HepG2 (cell line): Measurements from ENCODE around the gene OR2V2. TPM values are rescaled to one million over a fixed set of nuclear protein-coding genes. Genes with fewer than 3 reads are reported as not detected.

ENCODE experiments used
- AKAP8 ChIP-seq: sonication (generic); formaldehyde crosslinking; IDR thresholded peaks from 2 replicates; pipeline ENCODE4 v1.5.1; 2020; ENCODE audit warnings: mild to moderate bottlenecking, missing genetic modification reagents
- GRHL1 ChIP-seq: sonication (generic); formaldehyde crosslinking; conservative IDR thresholded peaks from 2 replicates; pipeline ENCODE4 v1.8.0; 2022; ENCODE audit warnings: missing genetic modification reagents
- HNRNPLL ChIP-seq: fragments of 200-400 bp; formaldehyde crosslinking; IDR thresholded peaks from 2 replicates; pipeline ENCODE4 v1.6.1; 2017; ENCODE audit warnings: mild to moderate bottlenecking, low read depth, low read length; ENCODE audit not compliant: poor library complexity, severe bottlenecking
- POLR2G ChIP-seq: fragments of 200-400 bp; formaldehyde crosslinking; IDR thresholded peaks from 2 replicates; pipeline ENCODE4 v1.6.1; 2018; ENCODE audit warnings: mild to moderate bottlenecking, low read depth, low read length, moderate library complexity
- SYNCRIP ChIP-seq: fragments of 200-400 bp; formaldehyde crosslinking; IDR thresholded peaks from 2 replicates; pipeline ENCODE4 v1.6.1; 2018; ENCODE audit warnings: mild to moderate bottlenecking, low read depth, low read length; ENCODE audit not compliant: insufficient read depth
- TFAP4 ChIP-seq: sonication (generic); IDR thresholded peaks from 2 replicates; pipeline ENCODE4 v1.6.1; 2016; ENCODE audit warnings: low read depth, borderline replicate concordance
- THAP7 ChIP-seq: sonication (generic); formaldehyde crosslinking; IDR thresholded peaks from 2 replicates; pipeline ENCODE4 v1.8.1; 2023; ENCODE audit warnings: mild to moderate bottlenecking, missing genetic modification reagents
- ZBTB14 ChIP-seq: sonication (generic); formaldehyde crosslinking; IDR thresholded peaks from 2 replicates; pipeline ENCODE4 v1.4.0; 2020; ENCODE audit warnings: missing genetic modification reagents
- ZFP82 ChIP-seq: sonication (generic); formaldehyde crosslinking; IDR thresholded peaks from 2 replicates; pipeline ENCODE4 v1.5.1; 2020; ENCODE audit warnings: mild to moderate bottlenecking, missing genetic modification reagents, borderline replicate concordance
- ZNF138 ChIP-seq: sonication (generic); formaldehyde crosslinking; IDR thresholded peaks from 2 replicates; pipeline ENCODE4 v1.5.0; 2020; ENCODE audit warnings: mild to moderate bottlenecking, low read depth, missing genetic modification reagents
- ZNF235 ChIP-seq: sonication (generic); formaldehyde crosslinking; IDR thresholded peaks from 2 replicates; pipeline ENCODE4 v1.8.1; 2023; ENCODE audit warnings: mild to moderate bottlenecking, missing genetic modification reagents, borderline replicate concordance
- ZNF343 ChIP-seq: sonication (generic); formaldehyde crosslinking; IDR thresholded peaks from 2 replicates; pipeline ENCODE4 v1.4.0; 2020; ENCODE audit warnings: mild to moderate bottlenecking, missing genetic modification reagents
- ZNF407 ChIP-seq: sonication (generic); formaldehyde crosslinking; IDR thresholded peaks from one replicate; pipeline ENCODE4 v1.5.1; 2020; ENCODE audit warnings: mild to moderate bottlenecking, missing genetic modification reagents; ENCODE audit errors: not compliant biosample characterization
- ZNF709 ChIP-seq: sonication (generic); formaldehyde crosslinking; IDR thresholded peaks from 2 replicates; pipeline ENCODE4 v1.5.0; 2020; ENCODE audit warnings: mild to moderate bottlenecking, missing genetic modification reagents
- ZSCAN12 ChIP-seq: sonication (generic); formaldehyde crosslinking; IDR thresholded peaks from 2 replicates; pipeline ENCODE4 v1.9.0; 2021; ENCODE audit warnings: mild to moderate bottlenecking, missing genetic modification reagents
- polyA plus RNA-seq, 8 experiments: library from polyadenylated mRNA; depleted of rRNA in 3 of 8; stranded (reverse) in 7 of 8; unstranded in 1 of 8; fragments of >200 nt; fragmentation: Illumina TruSeq in 4 of 8; extraction: Trizol in 4 of 8; gene quantifications; 2 replicates each; pipeline versions ENCODE4 v1.2.1 to v1.2.3, GENCODE V29; 2011 to 2016; ENCODE audit warnings: low read depth in 4 of 8, missing spikeins in 1 of 8, mixed read lengths in 1 of 8; ENCODE audit not compliant: insufficient read depth in 1 of 8
- total RNA-seq, 5 experiments: library from RNA; depleted of rRNA; stranded (reverse); fragments of >200 nt; fragmentation: Illumina TruSeq; extraction: Trizol; gene quantifications; 2 replicates each; pipeline ENCODE4 v1.2.3, GENCODE V29; 2016; ENCODE audit warnings: low read depth in 1 of 5

The OR2V2 gene
- total and polyA plus RNA-seq, 2 of the 13 experiments (the other 11 are each of a cell fraction or from before 2014, with no cell fraction given) = not detected

GRCh38 chr5:181189363-181189961 lies 42.1 kb downstream of the OR2V2 start (continued):
- TF ChIP-seq ZNF407 (CRISPR knock-in tag) (peak; percentile 0), ZBTB14 (no peak), ZNF343 (CRISPR knock-in tag) (no peak), THAP7 (0 out of 2 replicates have a peak, but pooled peaks have one; percentile 12), ZNF235 (CRISPR knock-in tag) (no peak), ZNF709 (0 out of 2 replicates have a peak, but pooled peaks have one; percentile 21), AKAP8 (no peak), ZFP82 (CRISPR knock-in tag) (0 out of 2 replicates have a peak, but pooled peaks have one; percentile 17), HNRNPLL (peak; percentile 20), ZSCAN12 (CRISPR knock-in tag) (no peak), ZNF138 (CRISPR knock-in tag) (no peak), SYNCRIP (no peak), GRHL1 (CRISPR knock-in tag) (no peak), TFAP4 (no peak), POLR2G (no peak)
